Neural cell (in vitro differentiated cells): ENCODE data around the gene RAET1G. TPM values are rescaled to one million over a fixed set of nuclear protein-coding genes. Genes with fewer than 3 reads are reported as not detected.

Experiments used
- H2AFZ ChIP-seq: fragments of 200-600, 300-800 bp; sonication (generic), shearing (Covaris generic); 2 replicates; pipeline ENCODE4 v1.6.0; 2014; ENCODE audit warnings: low read depth, mild to moderate bottlenecking, antibody characterized with exemption, low read length, moderate library complexity
- H3F3A ChIP-seq: fragments of 200-600 bp; shearing (Covaris generic); 2 replicates; pipeline ENCODE4 v1.6.1; 2016; ENCODE audit warnings: mild to moderate bottlenecking, moderate library complexity, mixed read lengths, antibody characterized with exemption, low read length; ENCODE audit not compliant: insufficient read depth, poor library complexity, severe bottlenecking
- H3K27ac ChIP-seq: fragments of 200-600, 300-800 bp; sonication (generic), shearing (Covaris generic); 2 replicates; pipeline ENCODE4 v1.5.1; 2014; ENCODE audit warnings: mild to moderate bottlenecking, low read length, moderate library complexity
- H3K27me3 ChIP-seq: fragments of 300-800, 200-600 bp; sonication (generic), shearing (Covaris generic); 2 replicates; pipeline ENCODE4 v1.6.0; 2014; ENCODE audit warnings: mild to moderate bottlenecking, low read depth, low read length, moderate library complexity; ENCODE audit not compliant: insufficient read depth
- H3K36me3 ChIP-seq: fragments of 300-800, 200-600 bp; sonication (generic), shearing (Covaris generic); 2 replicates; pipeline ENCODE4 v1.5.1; 2014; ENCODE audit warnings: mild to moderate bottlenecking, antibody characterized with exemption, low read length, moderate library complexity; ENCODE audit not compliant: insufficient read depth
- H3K4me2 ChIP-seq: fragments of 300-800, 200-600 bp; sonication (generic), shearing (Covaris generic); 2 replicates; pipeline ENCODE4 v1.6.0; 2014; ENCODE audit warnings: mild to moderate bottlenecking, low read length
- H3K4me3 ChIP-seq: fragments of 300-800, 200-600 bp; sonication (generic), shearing (Covaris generic); 2 replicates; pipeline ENCODE4 v1.5.1; 2014; ENCODE audit warnings: mild to moderate bottlenecking, low read length, moderate library complexity
- H3K79me2 ChIP-seq: fragments of 200-600 bp; shearing (Covaris generic); replicated peaks from 2 replicates; pipeline ENCODE4 v1.6.0; 2014; ENCODE audit warnings: mild to moderate bottlenecking, low read length, moderate library complexity; ENCODE audit not compliant: insufficient read depth
- H3K9ac ChIP-seq: fragments of 300-800, 200-600 bp; sonication (generic), shearing (Covaris generic); 2 replicates; pipeline ENCODE4 v1.6.1; 2016; ENCODE audit warnings: mild to moderate bottlenecking, low read length, mixed read lengths
- H3K9me2 ChIP-seq: fragments of 200-600 bp; shearing (Covaris generic); 2 replicates; pipeline ENCODE4 v1.6.1; 2016; ENCODE audit warnings: mild to moderate bottlenecking, low read length, mixed read lengths; ENCODE audit not compliant: insufficient read depth
- H3K9me3 ChIP-seq: fragments of 200-600, 300-800 bp; sonication (generic), shearing (Covaris generic); 2 replicates; pipeline ENCODE4 v1.6.1; 2016; ENCODE audit warnings: mild to moderate bottlenecking, mixed run types, low read length, moderate library complexity, mixed read lengths
- H4K20me1 ChIP-seq: fragments of 200-600 bp; shearing (Covaris generic); 2 replicates; pipeline ENCODE4 v1.6.1; 2016; ENCODE audit warnings: mild to moderate bottlenecking, mixed run types; ENCODE audit not compliant: insufficient read depth
- CTCF ChIP-seq: fragments of 450-650 bp; IDR thresholded peaks from 2 replicates; pipeline ENCODE4 v1.5.1; 2014; ENCODE audit warnings: antibody characterized with exemption, mild to moderate bottlenecking, moderate library complexity; ENCODE audit not compliant: poor library complexity, severe bottlenecking
- EP300 ChIP-seq: fragments of 450-650 bp; conservative IDR thresholded peaks from 2 replicates; pipeline ENCODE4 v1.6.1; 2014; ENCODE audit warnings: antibody characterized with exemption, mild to moderate bottlenecking, moderate library complexity; ENCODE audit not compliant: poor library complexity, severe bottlenecking
- EZH2 ChIP-seq: fragments of 200-600, 300-800 bp; shearing (Covaris generic), sonication (generic); IDR thresholded peaks from 2 replicates; pipeline ENCODE4 v1.6.1; 2014; ENCODE audit warnings: antibody characterized with exemption, low read length, borderline replicate concordance, mild to moderate bottlenecking; ENCODE audit not compliant: insufficient read depth, poor library complexity, severe bottlenecking
- MXI1 ChIP-seq: fragments of 450-650 bp; conservative IDR thresholded peaks from 2 replicates; pipeline ENCODE4 v1.6.1; 2014; ENCODE audit warnings: antibody characterized with exemption, mild to moderate bottlenecking; ENCODE audit not compliant: poor library complexity, severe bottlenecking
- POLR2AphosphoS5 ChIP-seq: IDR thresholded peaks from 2 replicates; pipeline ENCODE4 v1.6.1; 2012
- RAD21 ChIP-seq: fragments of 450-650 bp; conservative IDR thresholded peaks from 2 replicates; pipeline ENCODE4 v1.6.1; 2014; ENCODE audit warnings: antibody characterized with exemption, mild to moderate bottlenecking, moderate library complexity
- REST ChIP-seq: IDR thresholded peaks from 2 replicates; pipeline ENCODE4 v1.6.1; 2012; ENCODE audit warnings: borderline replicate concordance
- SMC3 ChIP-seq: fragments of 450-650 bp; conservative IDR thresholded peaks from 2 replicates; pipeline ENCODE4 v1.6.1; 2014; ENCODE audit warnings: antibody characterized with exemption, mild to moderate bottlenecking, moderate library complexity; ENCODE audit not compliant: poor library complexity
- TAF1 ChIP-seq: IDR thresholded peaks from 2 replicates; pipeline ENCODE4 v1.6.1; 2012; ENCODE audit warnings: low read depth
- polyA plus RNA-seq: library from polyadenylated mRNA; depleted of rRNA; stranded (reverse); fragments of >200 nt; gene quantifications from 2 replicates; pipeline ENCODE4 v1.2.3, GENCODE V29; 2014

RAET1G gene
- polyA plus RNA-seq, 1 donor from 2014 or later, result not detected

GRCh38 chr6:149906405-149906804, 16.5 kb downstream of the RAET1G start:
- Histone ChIP-seq H3K9me2 (no peaks in the 10 kb centered on the region), H3K4me2 (no peak overlapping the region), H4K20me1 (no peaks in the 10 kb centered on the region), H3K36me3 (no peaks in the 10 kb centered on the region), H3K79me2 (no peaks in the 10 kb centered on the region), H3K9ac (no peak overlapping the region), H3K9me3 (no peaks in the 10 kb centered on the region), H3K27ac (no peak overlapping the region), H3F3A (no peaks in the 10 kb centered on the region), H3K27me3 (no peaks in the 10 kb centered on the region), H3K4me3 (no peak overlapping the region), H2AFZ (no peak overlapping the region)
- no peak for TF ChIP-seq EZH2
- no peak for TF ChIP-seq EP300
- no peak for TF ChIP-seq POLR2AphosphoS5
- TF ChIP-seq REST, result no peak
- no peak for TF ChIP-seq TAF1
- no peak for TF ChIP-seq MXI1
- TF ChIP-seq RAD21, result no peak
- TF ChIP-seq SMC3, result no peak
- no peak for TF ChIP-seq CTCF

GRCh38 chr6:149905911-149906371, 17.0 kb downstream of the RAET1G start:
- no peak overlapping the region for H3K4me2 ChIP-seq
- no peak overlapping the region for H3K9ac ChIP-seq
- H4K20me1 ChIP-seq, result no peaks in the 10 kb centered on the region
- no peaks in the 10 kb centered on the region for H3F3A ChIP-seq
- no peaks in the 10 kb centered on the region for H3K9me2 ChIP-seq
- TF ChIP-seq MXI1 (no peak), CTCF (no peak), EP300 (no peak), EZH2 (no peak), RAD21 (no peak), TAF1 (no peak)
- H3K9me3 ChIP-seq, result no peaks in the 10 kb centered on the region
- H3K27me3 ChIP-seq, result no peaks in the 10 kb centered on the region
- no peaks in the 10 kb centered on the region for H3K36me3 ChIP-seq
- no peaks in the 10 kb centered on the region for H3K79me2 ChIP-seq
- no peak overlapping the region for H2AFZ ChIP-seq
- H3K27ac ChIP-seq, result no peak overlapping the region
- no peak overlapping the region for H3K4me3 ChIP-seq
